Measurements from ENCODE around the gene KCNA1.
"Not testable (repeated sequence)": the region's sequence is repeated elsewhere in the genome, so short reads cannot be mapped to it uniquely, and the experiment has no call there.

KCNA1 gene

GRCh38 chr12:4909734-4910501 lies at the start of gene KCNA1:
Gene KCNA1, plus strand, starts transcription at chr12:4909905. Its CDS starts 1,474 bp downstream, at chr12:4911379.
- DNase-seq (ENCODE audit: low read depth in 1 of 2, low spot score in 1 of 2), result no peak

DNA sequence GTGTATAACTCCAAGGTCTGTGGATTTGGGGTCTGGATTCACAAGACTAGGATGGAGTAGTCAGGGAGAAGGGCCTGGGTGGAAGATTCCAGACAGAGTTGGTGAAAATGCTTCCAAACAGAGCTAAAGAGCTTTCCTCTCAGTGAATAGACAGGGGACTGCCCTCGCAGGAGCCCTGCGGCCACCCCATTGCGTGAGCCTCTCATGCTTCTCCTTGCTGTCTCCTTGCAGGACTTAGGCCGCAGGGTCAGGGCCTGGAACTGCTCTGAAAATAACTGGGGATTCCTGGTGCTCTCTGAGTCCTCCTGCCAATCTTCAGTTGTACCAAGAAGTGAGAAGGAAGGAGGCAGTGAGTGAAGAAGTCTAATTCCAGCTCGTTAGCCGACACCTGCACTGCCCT lies 49.0 kb upstream of the KCNA1 start:
- no peak for DNase-seq (ENCODE audit: low read depth in 1 of 2, low spot score in 1 of 2)

GRCh38 chr12:4862809-4863208 lies 46.9 kb upstream of the KCNA1 start:
- no peak for DNase-seq (ENCODE audit: low read depth in 1 of 2, low spot score in 1 of 2)

DNA sequence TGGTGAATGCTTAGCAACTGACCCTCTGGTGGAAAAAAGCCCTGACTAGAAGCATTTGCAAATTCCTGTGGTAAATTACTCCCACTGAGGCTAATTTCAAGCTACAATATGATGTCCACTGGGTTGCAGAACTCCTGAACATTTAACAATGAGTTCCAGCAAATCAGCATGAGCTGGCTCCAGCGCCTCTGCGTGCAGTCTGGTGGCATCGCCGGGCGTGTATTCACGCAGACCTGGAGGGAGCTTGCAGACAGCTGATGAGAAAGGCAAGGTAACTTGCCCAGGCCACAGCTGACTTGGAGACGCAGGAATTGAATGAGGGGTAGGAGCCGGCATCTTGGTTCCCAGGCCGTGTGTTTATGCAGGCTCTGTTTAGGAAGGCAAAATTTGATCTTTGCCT lies 45.1 kb upstream of the KCNA1 start:
- DNase-seq (ENCODE audit: low read depth in 1 of 2, low spot score in 1 of 2), result no peak

GRCh38 chr12:4865246-4865645 lies 44.5 kb upstream of the KCNA1 start:
- no peak for DNase-seq (ENCODE audit: low read depth in 1 of 2, low spot score in 1 of 2)

DNA sequence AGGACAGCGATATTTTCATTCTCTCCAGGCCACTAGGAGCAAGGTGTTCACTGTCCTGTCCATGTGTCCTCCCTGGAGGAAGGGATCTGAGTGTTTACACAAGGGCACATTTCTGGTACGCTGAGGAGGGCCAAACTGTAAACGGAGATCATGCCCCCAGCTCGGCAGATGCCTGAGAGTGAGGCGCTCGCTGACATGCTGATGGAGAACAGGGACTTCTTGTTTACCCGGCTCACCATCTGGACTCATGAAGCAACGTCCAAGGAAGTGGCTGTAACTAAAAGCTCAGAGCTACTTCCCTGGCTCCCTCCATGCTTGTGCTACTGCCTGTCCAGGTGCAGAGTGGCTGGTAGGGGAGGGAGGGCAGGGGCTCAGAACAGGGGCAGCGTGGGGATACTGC lies 43.4 kb upstream of the KCNA1 start:
- no peak for DNase-seq (ENCODE audit: low read depth in 1 of 2, low spot score in 1 of 2)

- no peak for DNase-seq (ENCODE audit: low read depth in 1 of 2, low spot score in 1 of 2)
These were observed 42.3 kb upstream of the KCNA1 start for GRCh38 chr12:4867384-4867783.

- no peak for DNase-seq (ENCODE audit: low read depth in 1 of 2, low spot score in 1 of 2)
These were observed 39.3 kb upstream of the KCNA1 start for GRCh38 chr12:4870423-4870822.

GRCh38 chr12:4871514-4871913 lies 38.2 kb upstream of the KCNA1 start:
- no peak for DNase-seq (ENCODE audit: low read depth in 1 of 2, low spot score in 1 of 2)

DNA sequence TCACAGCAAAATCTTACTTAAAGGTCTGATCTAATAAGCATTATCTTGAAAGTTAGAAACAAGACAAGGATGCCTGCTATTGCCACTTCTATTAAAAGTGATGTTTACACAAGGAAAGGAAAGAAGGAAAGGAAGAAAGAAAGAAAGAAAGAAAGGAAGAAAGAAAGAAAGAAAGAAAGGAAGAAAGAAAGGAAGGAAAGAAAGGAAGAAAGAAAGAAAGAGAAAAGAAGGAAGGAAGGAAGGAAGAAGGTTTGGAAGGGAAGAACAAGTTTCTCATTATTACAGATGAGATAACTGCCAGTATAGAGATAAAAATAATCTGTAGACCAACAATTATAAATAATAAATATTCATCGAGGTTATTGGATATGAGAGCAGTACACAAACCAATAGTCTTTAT lies 35.8 kb upstream of the KCNA1 start:
- no peak for DNase-seq (ENCODE audit: low read depth in 1 of 2, low spot score in 1 of 2)

GRCh38 chr12:4874671-4875070 lies 35.0 kb upstream of the KCNA1 start:
- no peak for DNase-seq (ENCODE audit: low read depth in 1 of 2, low spot score in 1 of 2)

- not testable (repeated sequence) for DNase-seq (ENCODE audit: low read depth in 1 of 2, low spot score in 1 of 2)
These were observed 30.2 kb upstream of the KCNA1 start for GRCh38 chr12:4879481-4879880.

DNA sequence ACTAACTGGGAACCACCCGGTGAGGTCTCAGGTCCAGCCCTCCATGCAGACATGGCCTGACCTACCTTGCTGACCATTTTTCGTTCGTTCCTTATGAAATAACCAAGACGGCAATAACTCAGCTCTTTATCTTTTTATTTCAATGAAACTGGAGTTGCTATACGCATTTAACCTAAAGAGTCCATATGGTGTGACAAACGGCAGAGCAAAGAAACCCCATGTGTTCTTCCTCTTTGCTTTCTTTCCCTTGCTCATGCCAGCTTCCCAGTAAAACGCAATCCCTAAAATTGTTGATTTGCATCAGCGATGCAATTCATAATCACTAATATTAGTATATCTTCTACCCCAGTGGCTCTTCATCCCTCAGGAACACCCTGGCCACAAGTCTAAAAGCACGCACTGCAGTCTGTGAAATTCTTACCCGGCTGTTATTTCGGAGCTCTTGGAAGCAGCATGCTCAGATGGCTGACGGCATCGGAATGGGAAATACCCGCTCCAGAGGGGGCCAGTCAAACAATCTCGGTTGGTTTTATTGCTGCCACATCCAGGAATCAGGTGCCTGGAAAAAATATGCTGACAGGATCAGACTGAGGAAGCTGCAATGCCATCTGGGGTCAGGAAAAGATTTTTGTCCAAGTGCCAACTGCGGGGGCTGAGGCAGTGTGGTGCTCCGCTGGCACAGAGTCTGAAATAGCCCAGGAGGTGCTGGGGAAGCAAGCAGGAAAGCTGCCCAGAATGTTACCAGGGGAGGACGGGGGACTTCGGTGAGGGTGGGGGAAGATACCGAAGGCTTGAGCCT lies 28.2 kb upstream of the KCNA1 start:
- no peak for DNase-seq (ENCODE audit: low read depth in 1 of 2, low spot score in 1 of 2)

GRCh38 chr12:4891866-4892265 lies 17.8 kb upstream of the KCNA1 start:
- no peak for DNase-seq (ENCODE audit: low read depth in 1 of 2, low spot score in 1 of 2)

- no peak for DNase-seq (ENCODE audit: low read depth in 1 of 2, low spot score in 1 of 2)
These were observed 17.3 kb upstream of the KCNA1 start for GRCh38 chr12:4892418-4892817.

DNA sequence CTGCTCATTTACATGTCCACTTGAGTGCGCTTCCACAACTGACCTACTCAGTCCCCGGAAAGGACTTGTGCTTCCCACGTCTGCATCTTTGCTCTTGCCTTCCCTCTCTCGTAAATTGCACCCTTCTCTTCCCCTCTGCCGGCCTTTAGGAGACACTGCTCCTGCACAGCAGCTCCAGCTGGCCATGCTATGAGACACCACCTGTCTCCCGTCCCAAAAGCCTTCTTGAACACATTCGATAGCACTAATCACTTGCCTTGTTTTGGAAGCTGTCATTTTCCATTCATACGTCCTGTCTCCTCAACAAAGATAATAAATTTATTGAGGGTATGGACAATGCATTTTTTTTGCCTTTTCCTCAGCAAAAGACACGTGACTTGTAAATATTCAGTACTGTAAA lies 15.7 kb upstream of the KCNA1 start:
- no peak for DNase-seq (ENCODE audit: low read depth in 1 of 2, low spot score in 1 of 2)

DNA sequence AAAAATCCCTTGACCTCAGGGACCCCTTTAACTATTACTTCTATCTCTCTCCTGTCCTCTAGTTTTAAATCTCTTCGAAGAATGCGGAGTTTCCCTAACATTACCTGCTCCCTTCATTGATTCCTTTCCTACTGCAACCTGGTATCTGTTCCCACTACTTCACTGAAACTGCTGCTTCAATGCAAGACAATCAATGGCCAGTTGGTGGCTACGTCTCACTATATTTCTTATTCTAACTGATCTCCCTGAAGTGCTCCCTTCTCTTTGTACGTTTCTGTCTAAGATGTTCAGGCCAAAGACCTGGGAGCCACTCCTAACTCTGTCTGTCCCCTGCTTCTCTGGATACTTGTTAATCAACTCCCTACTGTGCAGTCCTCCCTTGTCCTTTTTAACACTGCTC lies 10.3 kb upstream of the KCNA1 start:
- no peak for DNase-seq (ENCODE audit: low read depth in 1 of 2, low spot score in 1 of 2)

DNA sequence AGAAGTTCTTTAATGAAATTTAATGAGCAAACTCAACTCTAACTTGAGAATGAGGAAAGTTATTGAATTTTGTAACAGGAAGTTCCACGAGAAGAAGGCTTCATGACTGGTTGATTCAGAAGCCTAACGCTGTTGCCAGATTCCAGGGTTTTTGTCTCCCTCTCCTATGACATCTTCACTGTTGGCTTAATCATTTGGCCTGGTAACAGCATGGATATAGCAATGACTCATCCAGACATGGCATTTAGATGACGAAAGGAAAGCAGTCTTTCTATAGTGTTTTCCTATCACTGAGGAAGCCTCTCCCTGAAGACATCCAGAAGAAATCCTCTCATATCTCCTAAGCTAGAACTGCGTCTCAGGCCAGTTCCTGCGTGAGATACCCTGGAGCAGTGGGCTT lies 9.4 kb upstream of the KCNA1 start:
- DNase-seq (ENCODE audit: low read depth in 1 of 2, low spot score in 1 of 2), result no peak

DNA sequence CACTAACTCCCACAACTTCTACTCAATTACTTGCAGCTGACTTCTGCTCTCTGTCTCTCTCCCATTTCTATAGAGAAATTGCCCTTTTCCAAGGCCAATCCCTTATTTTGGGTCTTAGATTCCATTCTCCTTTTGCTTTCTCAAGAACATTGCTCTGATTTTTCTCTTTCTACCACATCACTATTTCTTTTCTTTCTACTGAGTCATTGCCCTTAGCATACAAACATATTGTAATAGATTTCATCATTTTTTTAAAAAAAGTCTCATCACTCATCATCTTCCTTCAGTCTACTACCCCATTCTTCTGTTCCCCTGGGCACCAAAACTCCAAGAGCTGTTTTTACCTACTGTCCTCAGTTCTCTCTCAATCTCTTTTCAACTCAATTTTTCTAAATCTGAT lies 4.4 kb upstream of the KCNA1 start:
- DNase-seq (ENCODE audit: low read depth in 1 of 2, low spot score in 1 of 2), result no peak

DNA sequence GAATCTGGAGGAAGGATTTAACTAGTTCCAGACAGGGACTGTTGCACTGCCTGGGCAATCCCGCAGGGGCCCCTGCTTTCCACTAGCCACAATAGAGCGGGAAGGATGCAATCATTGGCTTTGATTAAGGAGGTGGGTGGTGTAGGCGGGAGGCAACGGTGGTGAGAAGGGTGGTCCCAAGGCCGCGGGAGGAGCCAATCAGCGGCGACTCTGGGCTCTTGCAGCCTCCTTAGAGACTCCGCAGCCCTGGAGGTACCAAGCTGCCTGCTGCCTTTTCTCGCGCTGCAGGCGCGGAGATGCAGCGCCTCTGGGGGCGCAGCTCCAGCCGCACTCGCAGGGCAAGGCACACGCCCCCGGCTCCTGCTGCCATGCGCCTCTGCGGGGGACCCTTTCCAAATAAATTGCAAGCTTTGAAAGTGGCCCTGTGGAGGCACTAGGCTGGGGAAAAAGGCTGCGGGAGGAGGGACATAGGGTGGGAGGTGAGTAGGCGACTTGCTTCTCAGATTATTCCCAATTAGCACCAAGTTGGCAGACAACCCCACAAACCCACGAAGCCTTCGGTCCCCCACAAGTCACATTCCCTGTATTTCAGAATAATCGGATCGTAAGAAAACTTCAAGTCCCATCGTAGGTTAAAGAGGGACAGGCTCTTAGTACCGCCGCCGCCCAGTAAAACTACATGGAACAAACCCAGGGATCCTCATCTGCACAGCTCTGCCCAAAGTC lies 858 bp upstream of the KCNA1 start:
- no peak for DNase-seq (ENCODE audit: low read depth in 1 of 2, low spot score in 1 of 2)

DNA sequence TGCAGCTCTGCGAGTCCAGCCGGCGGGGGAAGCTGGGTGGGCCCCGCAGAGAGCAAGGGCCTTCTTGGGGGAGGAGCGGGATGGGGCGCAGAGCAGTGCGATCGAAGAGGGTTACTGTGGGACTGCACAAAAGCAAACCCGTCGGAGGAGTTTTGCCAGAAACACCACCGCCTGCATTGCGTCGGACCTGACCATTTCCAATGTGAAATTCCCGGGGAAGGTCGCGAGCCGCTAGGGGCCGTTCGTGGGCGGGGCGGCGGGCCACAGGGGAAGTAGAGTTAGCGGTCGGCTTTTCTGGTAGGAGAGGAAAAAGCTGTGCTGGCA lies 333 bp upstream of the KCNA1 start:
- DNase-seq (ENCODE audit: low read depth in 1 of 2, low spot score in 1 of 2), result no peak

Measured in activated T-helper 1 cell treated with anti-CD3 and anti-CD28 coated beads, Interleukin-2, amount 50 U/mL, for 16 hours (primary cell).